ENCODE data around the gene NOP56. TPM values are rescaled to one million over a fixed set of nuclear protein-coding genes. Genes with fewer than 3 reads are reported as not detected.

Gene NOP56
- total and polyA plus RNA-seq, 2 of the 8 experiments (the other 6 are each of a cell fraction or from before 2014, with no cell fraction given), result 391 to 677 TPM

DNA sequence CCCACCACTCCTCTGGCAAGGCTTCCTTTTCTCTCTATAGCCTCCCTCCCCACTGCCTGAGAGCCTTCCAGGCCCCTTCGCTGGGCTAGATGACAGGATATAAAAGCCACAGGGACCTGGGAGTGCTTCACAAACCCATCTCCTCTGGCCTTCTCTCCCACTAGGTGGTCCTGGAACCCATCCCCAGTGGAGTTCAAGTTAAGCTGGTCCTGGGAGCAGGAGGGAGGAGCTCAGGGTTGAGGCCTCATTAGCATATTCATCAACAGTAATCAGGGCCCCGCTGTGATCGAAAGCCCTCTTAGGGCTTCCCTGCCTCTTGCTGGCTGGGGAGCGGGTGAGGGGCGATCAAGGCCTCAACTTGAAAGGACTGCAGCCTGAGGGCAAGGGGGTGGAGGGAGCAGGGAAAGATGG, 49.2 kb downstream of the NOP56 start:
- FAIRE-seq, result peak; percentile 71
- no peaks in the 10 kb centered on the region for H3K9me3 ChIP-seq (ENCODE audit: insufficient read depth in 2 of 2, low read depth in 1 of 2, low read length in 1 of 2)
- no peak overlapping the region for H3K23ac ChIP-seq (ENCODE audit: insufficient read length)
- H3K23me2 ChIP-seq (ENCODE audit: low read depth, low read length), result no peaks in the 10 kb centered on the region; the same call in 1 of the 2 replicates
- H2BK15ac ChIP-seq (ENCODE audit: low read length), result no peak overlapping the region
- H3K9ac ChIP-seq (replicated peaks in 1 of 4; ENCODE audit: extremely low read depth in 1 of 4, low read depth in 3 of 4, low read length in 3 of 4), result no peak overlapping the region
- WGBS, 2 experiments (ENCODE audit: extremely low coverage in 1 of 2, insufficient coverage in 1 of 2, insufficient read length in 1 of 2, insufficient replicate concordance in 2 of 2, low coverage in 1 of 2, low lambda C conversion rate in 2 of 2, missing lambda C conversion rate in 1 of 2), result 18% methylated on average over 5 of the region's 5 CpGs; no CpG with 5 or more reads in 1 of the 2 experiments
- no peak overlapping the region for H3K18ac ChIP-seq (ENCODE audit: extremely low read depth, low read length)
- no peak overlapping the region for H2AFZ ChIP-seq (ENCODE audit: low read length)
- no peak overlapping the region for H4K8ac ChIP-seq (ENCODE audit: extremely low read depth, insufficient read depth, low read length)
- H3K4me1 ChIP-seq (replicated peaks in 1 of 4; ENCODE audit: control insufficient read depth in 3 of 4, insufficient read depth in 4 of 4, low read length in 3 of 4), result peaks cover 0 to 41% (median 27%) of the 10 kb centered on the region in 4 experiments; a peak in 6 of 7 replicates
- no peak overlapping the region for H3K56ac ChIP-seq (replicated peaks; ENCODE audit: insufficient read length, low read depth, low read length)
- 0 out of 8 replicates have a peak overlapping the region, but pooled peaks of 1 of the 4 experiments have one; percentile 12 for H3K4me3 ChIP-seq (ENCODE audit: extremely low read depth in 1 of 4, insufficient read depth in 2 of 4, low read depth in 3 of 4, low read length in 4 of 4)
- H3K14ac ChIP-seq (ENCODE audit: insufficient read length), result no peak overlapping the region
- H4K91ac ChIP-seq (replicated peaks; ENCODE audit: insufficient read length, low read length), result no peak overlapping the region
- no peaks in the 10 kb centered on the region for H3K36me3 ChIP-seq (ENCODE audit: control insufficient read depth in 2 of 4, insufficient read depth in 4 of 4, low read length in 3 of 4)
- H4K20me1 ChIP-seq (replicated peaks in 1 of 2; ENCODE audit: control insufficient read depth in 1 of 2, insufficient read depth in 2 of 2, low read length in 2 of 2), result no peaks in the 10 kb centered on the region
- H2BK20ac ChIP-seq (ENCODE audit: low read length), result peak overlapping the region; percentile 84; the same call in 1 of the 2 replicates
- H3K79me2 ChIP-seq (ENCODE audit: control insufficient read depth in 1 of 2, insufficient read depth in 2 of 2, low read length in 2 of 2), result no peaks in the 10 kb centered on the region
- no peak overlapping the region; the same call in 1 of the 2 replicates for H2BK5ac ChIP-seq (ENCODE audit: low read depth, low read length)
- no peaks in the 10 kb centered on the region for H3K79me1 ChIP-seq (ENCODE audit: low read depth, low read length)
- peaks cover 0 to 51% (median 38%) of the 10 kb centered on the region in 4 experiments; a peak in 6 of 7 replicates for H3K27me3 ChIP-seq (replicated peaks in 1 of 4; ENCODE audit: control insufficient read depth in 3 of 4, extremely low read depth in 1 of 4, insufficient read depth in 3 of 4, low read length in 3 of 4)
- peak overlapping the region; percentile 27 to 38 for H3K4me2 ChIP-seq (ENCODE audit: insufficient read depth in 1 of 2, low read depth in 2 of 2, low read length in 2 of 2)
- ChIA-PET POLR2A (ENCODE audit: partially characterized antibody) (interaction anchor here (0.8 to 2.3 kb wide), 5 partner anchors 8 to 52 kb away, joined by 3 to 9 read pairs (median 4); no protein-coding TSS in a partner anchor), CTCF (ENCODE audit: partially characterized antibody) (interaction anchor here (0.9 to 8.4 kb wide), 6 partner anchors 11 to 52 kb away, joined by 3 to 75 read pairs (median 44); no protein-coding TSS in a partner anchor)
- H3K4ac ChIP-seq (replicated peaks; ENCODE audit: insufficient read length, low read depth, low read length), result no peak overlapping the region
- peak in 1 of 2 experiments; percentile 79 for DNase-seq (ENCODE audit: low read depth in 1 of 2, low spot score in 2 of 2)
- H3K27ac ChIP-seq (ENCODE audit: low read depth, low read length), result no peak overlapping the region
- no peak overlapping the region for H4K5ac ChIP-seq (ENCODE audit: insufficient read length, low read depth, low read length)
- no peak overlapping the region for H2BK120ac ChIP-seq (replicated peaks; ENCODE audit: low read depth, low read length)
- no peak overlapping the region for H2AK5ac ChIP-seq (ENCODE audit: low read depth, low read length)
- H2BK12ac ChIP-seq (ENCODE audit: low read depth, low read length), result peak overlapping the region; percentile 92; the same call in 1 of the 2 replicates
- TF ChIP-seq KDM5A (IDR thresholded peaks at IDR 0.05; ENCODE audit: low read length) (no peak), EGR1 (IDR thresholded peaks at IDR 0.05; ENCODE audit: borderline replicate concordance, low read depth, low read length) (peak; percentile 61; the same call in 1 of the 2 replicates), PHF8 (conservative IDR thresholded peaks at IDR 0.05; ENCODE audit: low read depth, low read length) (no peak), SP1 (IDR thresholded peaks at IDR 0.05; ENCODE audit: low read depth, low read length) (peak; percentile 50; the same call in 1 of the 2 replicates), TAF1 (IDR thresholded peaks at IDR 0.05; ENCODE audit: low read depth, low read length) (no peak), BRCA1 (IDR thresholded peaks at IDR 0.05; ENCODE audit: low read depth, low read length) (no peak), EZH2 (IDR thresholded peaks at IDR 0.05; ENCODE audit: low read depth, low read length, severe bottlenecking) (no peak), MAFK (IDR thresholded peaks at IDR 0.05; ENCODE audit: low read depth, low read length) (no peak), KDM1A (IDR thresholded peaks at IDR 0.05; ENCODE audit: borderline replicate concordance, low read length) (no peak), POU5F1 (IDR thresholded peaks at IDR 0.05; ENCODE audit: low read depth, low read length) (0 out of 2 replicates have a peak, but pooled peaks have one; percentile 42), SIX5 (IDR thresholded peaks at IDR 0.05; ENCODE audit: low read depth, low read length) (no peak), CHD2 (IDR thresholded peaks at IDR 0.05; ENCODE audit: low read length) (0 out of 2 replicates have a peak, but pooled peaks have one; percentile 26)
